T-cell (primary cell): ENCODE results near the gene PITPNC1. TPM values are rescaled to one million over a fixed set of nuclear protein-coding genes. Genes with fewer than 3 reads are reported as not detected.

Experiments used
- ATAC-seq, 4 experiments: fragments of 200-7000 bp in 3 of 4; fragments of 150-1000 bp in 1 of 4; cut with Tn5 transposase; replicated peaks in 1 of 4; 1 replicate in 3 of 4; 2 replicates in 1 of 4; pipeline ENCODE4 v1.10.0; 2021; ENCODE audit warnings: moderate library complexity in 3 of 4, mild to moderate bottlenecking in 2 of 4, moderate number of reproducible peaks in 1 of 4
- CTCF ChIA-PET, 2 donors: fragments of 300-600 bp; sonication (Branson Sonifier 250); formaldehyde crosslinking; loops; one replicate each; lab custom pipeline; 2022; ENCODE audit warnings: antibody characterized with exemption in 2 of 2; lab: Charles Lee
- POLR2A ChIA-PET, 2 donors: fragments of 300-600 bp; sonication (Branson Sonifier 250); formaldehyde crosslinking; loops; one replicate each; lab custom pipeline; 2022; ENCODE audit warnings: antibody characterized with exemption in 2 of 2; lab: Charles Lee
- DNase-seq, 35 experiments: peaks; one replicate each; pipeline versions ENCODE4 v3.0.0 to v3.0.0-alpha.2; 2013 to 2023
- H3K27ac ChIP-seq: one replicate; pipeline ENCODE4 v1.5.1; 2013; ENCODE audit warnings: low read length
- H3K27me3 ChIP-seq, 2 experiments: replicated peaks in 1 of 2; 1 replicate in 1 of 2; 2 replicates in 1 of 2; pipeline versions ENCODE4 v1.6.1 to v1.7.0; 2013; ENCODE audit warnings: low read length in 1 of 2, mixed read lengths in 1 of 2; ENCODE audit not compliant: control insufficient read depth in 2 of 2, insufficient read depth in 2 of 2; ENCODE audit errors: extremely low read depth in 1 of 2
- H3K36me3 ChIP-seq, 2 donors: 1 replicate in 1 of 2; 2 replicates in 1 of 2; pipeline versions ENCODE4 v1.6.1 to v1.7.0; 2013; ENCODE audit warnings: low read length in 1 of 2; ENCODE audit not compliant: control insufficient read depth in 2 of 2, insufficient read depth in 1 of 2; ENCODE audit errors: extremely low read depth in 1 of 2
- H3K4me1 ChIP-seq, 2 experiments: 1 replicate in 1 of 2; 2 replicates in 1 of 2; pipeline versions ENCODE4 v1.6.1 to v1.7.0; 2013; ENCODE audit warnings: low read length in 2 of 2, mixed read lengths in 1 of 2; ENCODE audit not compliant: insufficient read depth in 2 of 2, control insufficient read depth in 1 of 2; ENCODE audit errors: extremely low read depth in 1 of 2
- H3K4me3 ChIP-seq, 2 donors: 1 replicate in 1 of 2; 2 replicates in 1 of 2; pipeline versions ENCODE4 v1.5.1 to v1.7.0; 2013; ENCODE audit warnings: mild to moderate bottlenecking in 2 of 2, low read length in 1 of 2, moderate library complexity in 1 of 2; ENCODE audit not compliant: control insufficient read depth in 1 of 2; ENCODE audit errors: extremely low read depth in 1 of 2
- H3K9me3 ChIP-seq: 2 replicates; pipeline ENCODE4 v1.7.0; 2013
- H3K27ac Mint-ChIP-seq, 2 donors: one replicate each; pipeline ENCODE4 v1.8.0; 2020 to 2021; ENCODE audit warnings: mild to moderate bottlenecking in 2 of 2, mixed read lengths in 2 of 2
- H3K27me3 Mint-ChIP-seq, 2 donors: one replicate each; pipeline ENCODE4 v1.8.0; 2021 to 2022; ENCODE audit warnings: mixed read lengths in 2 of 2
- H3K36me3 Mint-ChIP-seq: one replicate; pipeline ENCODE4 v1.8.0; 2021; ENCODE audit warnings: mixed read lengths
- H3K4me1 Mint-ChIP-seq, 3 donors: one replicate each; pipeline ENCODE4 v1.8.0; 2020 to 2022; ENCODE audit warnings: mixed read lengths in 3 of 3, mild to moderate bottlenecking in 1 of 3
- H3K4me3 Mint-ChIP-seq, 3 donors: one replicate each; pipeline ENCODE4 v1.8.0; 2020 to 2022; ENCODE audit warnings: mild to moderate bottlenecking in 3 of 3, mixed read lengths in 3 of 3, moderate library complexity in 3 of 3
- H3K9me3 Mint-ChIP-seq, 3 donors: one replicate each; pipeline ENCODE4 v1.8.0; 2020 to 2022; ENCODE audit warnings: mixed read lengths in 3 of 3
- WGBS: methylation state at CpG from one replicate; pipeline ENCODE4 v1.1.5; 2013; ENCODE audit warnings: missing lambda C conversion rate; ENCODE audit not compliant: insufficient coverage; 5-methylcytosine and 5-hydroxymethylcytosine counted together
- total RNA-seq, 35 experiments: library from RNA in 6 of 35; stranded (reverse) in 6 of 35; fragments of 120-200 nt in 1 of 35; gene quantifications; one replicate each; pipeline versions ENCODE4 v1.2.1 to v1.2.4 and lab custom pipeline; 2013 to 2026

PITPNC1 gene
- total RNA-seq, 5 donors from 2014 or later (not counting 1 experiment from before 2014, with no cell fraction given): 82.6 to 132 (median 111) TPM

DNA sequence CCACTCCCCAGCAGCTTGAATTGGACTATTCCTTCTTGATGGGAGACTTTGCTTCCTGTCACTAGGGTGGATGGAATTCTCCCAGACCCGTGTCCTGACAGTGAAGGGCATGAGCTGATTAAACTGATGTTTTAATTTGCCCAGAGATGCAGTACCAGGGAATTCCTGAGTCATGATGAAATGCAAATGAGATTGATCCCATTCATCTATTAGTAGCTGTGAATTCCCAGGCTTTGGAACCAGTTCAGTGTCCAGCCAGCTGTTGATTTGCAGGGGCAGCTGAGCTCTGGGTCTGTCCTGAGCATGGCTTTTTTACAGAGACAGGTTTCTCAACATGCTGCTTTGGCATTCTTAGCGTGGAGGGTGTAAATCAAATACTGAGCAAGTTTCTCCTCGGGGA lies 157.9 kb downstream of the PITPNC1 start:
- Mint-ChIP-seq H3K27me3 (no peaks in the 10 kb centered on the region), H3K4me1 (peaks cover 6 to 20% (median 15%) of the 10 kb centered on the region in 3 donors), H3K27ac (no peak overlapping the region), H3K9me3 (no peaks in the 10 kb centered on the region), H3K36me3 (peaks cover 44% of the 10 kb centered on the region), H3K4me3 (no peak overlapping the region)
- Histone ChIP-seq H3K4me3 (no peak overlapping the region), H3K27ac (no peak overlapping the region), H3K36me3 (peaks cover 12 to 44% of the 10 kb centered on the region in 2 donors), H3K4me1 (peaks cover 0 to 9% of the 10 kb centered on the region in 2 experiments), H3K9me3 (no peaks in the 10 kb centered on the region), H3K27me3 (no peaks in the 10 kb centered on the region)
- ChIA-PET POLR2A (no interaction called here), CTCF (no interaction called here)
- ATAC-seq (no peak), DNase-seq (no peak)
- WGBS: 100% methylated on average over 1 of the region's 3 CpGs

DNA sequence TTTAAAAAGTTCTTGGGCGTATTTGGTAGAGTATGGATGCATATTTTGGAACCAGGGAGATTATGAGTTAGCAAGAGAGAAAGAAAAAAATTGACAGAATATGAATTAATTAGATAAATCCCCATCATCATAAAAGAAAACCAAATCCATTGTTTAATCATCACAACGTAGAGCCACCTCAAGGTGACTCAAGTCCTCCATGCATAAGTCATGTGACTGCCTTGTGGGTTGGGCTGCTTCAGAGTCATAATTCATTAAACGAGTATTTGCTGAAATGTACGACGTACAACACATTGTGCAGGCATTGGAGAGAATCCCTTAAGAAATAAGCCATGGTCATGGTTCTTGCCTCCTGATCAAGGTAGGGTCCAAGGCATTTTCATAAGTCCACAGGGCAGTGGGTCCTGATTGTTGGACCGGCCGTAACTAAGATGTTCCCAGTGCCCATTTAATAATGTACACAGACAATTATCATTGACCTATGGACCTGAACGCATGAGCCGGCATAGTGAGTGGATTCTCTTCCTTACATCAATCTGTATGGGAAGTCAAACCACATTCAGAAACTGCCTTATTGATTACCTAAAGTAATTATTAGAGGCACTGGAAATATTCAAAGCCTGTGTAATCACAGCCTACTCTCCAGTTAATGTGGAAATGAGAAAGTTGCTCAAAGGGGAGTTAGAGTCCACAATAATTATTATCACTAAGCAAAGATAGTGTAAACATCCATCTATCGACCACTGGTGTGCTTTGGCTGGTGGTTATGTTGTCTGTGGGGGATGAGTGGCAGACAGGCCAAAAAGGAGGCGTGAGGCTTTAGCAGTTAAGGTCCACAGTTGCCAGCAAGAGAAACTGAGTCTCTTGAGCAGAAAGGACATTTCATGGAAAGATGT lies 165.4 kb downstream of the PITPNC1 start:
- H3K4me3 Mint-ChIP-seq: no peak overlapping the region
- DNase-seq: no peak
- H3K36me3 Mint-ChIP-seq: peaks cover 38% of the 10 kb centered on the region
- Histone ChIP-seq H3K36me3 (peaks cover 4 to 34% of the 10 kb centered on the region in 2 donors), H3K9me3 (no peaks in the 10 kb centered on the region), H3K27me3 (no peaks in the 10 kb centered on the region), H3K4me3 (no peak overlapping the region), H3K27ac (no peak overlapping the region), H3K4me1 (peaks cover 0 to 8% of the 10 kb centered on the region in 2 experiments)
- no peaks in the 10 kb centered on the region for H3K27me3 Mint-ChIP-seq
- ATAC-seq: no peak
- CTCF ChIA-PET: no interaction called here
- POLR2A ChIA-PET: no interaction called here
- H3K9me3 Mint-ChIP-seq: no peaks in the 10 kb centered on the region
- H3K4me1 Mint-ChIP-seq: peaks cover 8 to 19% (median 14%) of the 10 kb centered on the region in 3 donors
- 97% methylated on average over 4 of the region's 11 CpGs for WGBS
- no peak overlapping the region for H3K27ac Mint-ChIP-seq

DNA sequence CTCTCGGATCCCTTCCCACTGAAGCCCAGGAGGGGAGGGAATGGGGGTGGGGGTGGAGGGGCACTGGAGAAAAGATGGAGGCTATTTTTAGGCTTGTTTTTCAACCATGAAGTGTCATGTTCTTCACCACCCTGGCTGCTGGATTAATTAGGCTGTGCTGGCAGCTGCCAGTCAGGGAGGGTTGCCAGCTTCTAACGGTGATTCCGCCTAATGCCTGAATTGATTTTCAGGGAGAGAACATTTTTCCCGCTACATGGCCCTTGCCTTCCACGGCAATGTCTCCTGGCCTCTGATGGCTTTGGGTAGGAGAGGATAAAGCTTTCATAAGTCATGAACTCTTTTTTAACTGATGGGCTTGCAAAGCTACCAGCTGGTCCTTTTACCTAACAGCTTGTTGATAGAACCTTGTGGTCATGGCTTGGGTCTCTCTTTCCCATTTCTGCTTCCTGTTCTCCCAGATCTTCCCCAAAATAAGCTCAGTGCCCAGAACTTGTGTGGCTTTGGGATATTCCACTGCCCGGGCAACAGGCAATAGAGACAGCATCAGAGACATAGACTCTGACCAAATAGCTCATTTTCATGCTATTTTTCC lies 167.4 kb downstream of the PITPNC1 start:
- no peak for DNase-seq
- no peak for ATAC-seq
- Mint-ChIP-seq H3K4me3 (no peak overlapping the region), H3K36me3 (peaks cover 36% of the 10 kb centered on the region), H3K4me1 (peaks cover 24 to 39% (median 29%) of the 10 kb centered on the region in 3 donors), H3K9me3 (no peaks in the 10 kb centered on the region), H3K27ac (no peak overlapping the region), H3K27me3 (no peaks in the 10 kb centered on the region)
- H3K27ac ChIP-seq: no peak overlapping the region
- POLR2A ChIA-PET: no interaction called here
- CTCF ChIA-PET: interaction anchor here in 1 of 2 donors (0.6 kb wide), 1 partner anchor 14 kb away, joined by 6 read pairs; no protein-coding TSS in a partner anchor
- 98% methylated on average over 5 of the region's 6 CpGs for WGBS
- H3K27me3 ChIP-seq: no peaks in the 10 kb centered on the region
- no peaks in the 10 kb centered on the region for H3K9me3 ChIP-seq
- no peak overlapping the region for H3K4me3 ChIP-seq
- H3K4me1 ChIP-seq: peaks cover 0 to 13% of the 10 kb centered on the region in 2 experiments
- H3K36me3 ChIP-seq: peaks cover 4 to 25% of the 10 kb centered on the region in 2 donors

DNA sequence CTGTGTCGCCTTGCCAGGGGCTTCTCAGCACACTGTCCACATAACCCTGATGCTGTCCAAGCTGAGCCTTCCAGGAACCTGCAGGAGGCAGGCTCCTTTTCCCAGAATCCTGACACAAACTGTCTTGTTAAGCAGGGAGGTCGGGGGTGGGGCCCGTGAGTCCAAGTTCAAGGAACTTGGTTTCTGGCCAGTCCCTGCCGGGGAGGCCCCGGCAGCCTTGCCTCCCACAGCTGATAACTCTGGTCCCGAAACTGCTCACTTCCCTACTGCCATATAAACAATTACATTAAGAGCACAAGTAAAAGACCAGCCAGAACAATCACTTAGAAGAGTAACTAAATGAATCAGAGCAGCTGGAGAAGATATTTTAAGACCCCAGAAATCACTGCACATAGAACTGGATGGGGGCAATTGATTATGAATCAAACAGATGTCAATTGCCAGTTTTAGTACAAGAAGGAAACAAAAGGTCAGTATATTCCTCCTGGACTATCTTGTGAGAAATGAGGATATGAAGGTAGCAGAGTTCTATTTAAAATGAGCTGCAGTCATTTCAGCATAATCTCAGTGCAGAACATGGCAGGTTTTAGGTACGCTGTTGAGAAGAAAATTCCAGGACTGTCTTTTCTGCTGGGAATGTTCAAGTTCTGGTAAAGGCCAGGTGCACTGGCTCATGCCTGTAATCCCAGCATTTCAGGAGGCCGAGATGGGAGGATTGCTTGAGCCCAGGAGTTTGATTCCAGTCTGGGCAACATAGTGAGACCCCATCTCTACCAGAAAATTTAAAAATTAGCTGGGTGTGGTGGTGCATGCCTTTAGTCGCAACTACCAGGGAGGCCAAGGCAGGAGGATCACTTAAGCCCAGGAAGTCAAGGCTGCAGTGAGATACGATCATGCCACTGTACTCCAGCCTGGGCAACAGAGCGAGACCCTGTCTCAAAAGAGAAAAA lies 169.8 kb downstream of the PITPNC1 start:
- POLR2A ChIA-PET: no interaction called here
- Histone ChIP-seq H3K36me3 (peaks cover 4 to 22% of the 10 kb centered on the region in 2 donors), H3K27me3 (no peaks in the 10 kb centered on the region), H3K4me1 (peaks cover 0 to 17% of the 10 kb centered on the region in 2 experiments), H3K4me3 (no peak overlapping the region), H3K27ac (no peak overlapping the region), H3K9me3 (no peaks in the 10 kb centered on the region)
- DNase-seq (no peak), ATAC-seq (no peak)
- Mint-ChIP-seq H3K9me3 (no peaks in the 10 kb centered on the region), H3K4me1 (peaks cover 27 to 56% (median 39%) of the 10 kb centered on the region in 3 donors), H3K36me3 (peaks cover 41% of the 10 kb centered on the region), H3K4me3 (no peak overlapping the region), H3K27ac (peak overlapping the region in 1 of 2 donors; percentile 37), H3K27me3 (no peaks in the 10 kb centered on the region)
- 81% methylated on average over 5 of the region's 11 CpGs for WGBS
- CTCF ChIA-PET: no interaction called here

DNA sequence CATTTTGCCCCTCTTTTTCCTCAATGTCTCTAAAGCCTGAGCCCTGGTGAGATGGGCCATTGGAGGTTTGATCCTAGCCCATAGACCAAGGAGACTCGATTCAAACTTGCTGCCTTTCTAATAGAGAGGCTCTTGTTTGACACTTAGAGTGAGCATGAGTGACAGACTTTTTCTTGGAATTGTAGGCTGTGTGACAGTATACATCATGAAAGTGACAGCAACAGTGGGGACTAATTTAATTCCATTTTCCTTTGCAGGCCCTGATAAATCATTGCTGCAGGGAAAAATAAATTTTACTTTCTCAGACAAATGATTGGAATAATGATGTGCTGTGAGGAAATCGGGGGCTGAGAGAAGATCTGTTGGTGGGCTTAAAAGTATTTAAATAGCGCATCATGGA lies 171.6 kb downstream of the PITPNC1 start:
- Mint-ChIP-seq H3K36me3 (peaks cover 40% of the 10 kb centered on the region), H3K4me3 (no peak overlapping the region), H3K9me3 (no peaks in the 10 kb centered on the region), H3K4me1 (peaks cover 27 to 49% (median 35%) of the 10 kb centered on the region in 3 donors), H3K27me3 (no peaks in the 10 kb centered on the region), H3K27ac (peak overlapping the region; percentile 16 to 34)
- CTCF ChIA-PET: no interaction called here
- 100% methylated on average over 1 of the region's 3 CpGs for WGBS
- ATAC-seq: no peak
- DNase-seq: no peak
- H3K27me3 ChIP-seq: no peaks in the 10 kb centered on the region
- no peak overlapping the region for H3K27ac ChIP-seq
- POLR2A ChIA-PET: no interaction called here
- peaks cover 0 to 17% of the 10 kb centered on the region in 2 experiments for H3K4me1 ChIP-seq
- peaks cover 0 to 15% of the 10 kb centered on the region in 2 donors for H3K36me3 ChIP-seq
- no peaks in the 10 kb centered on the region for H3K9me3 ChIP-seq
- no peak overlapping the region for H3K4me3 ChIP-seq
